Esophagus muscularis mucosa (tissue), 4 donors: ENCODE data around the gene TSPAN5.

Experiments used
- EP300 ChIP-seq: sonication (generic); formaldehyde crosslinking; IDR thresholded peaks from one replicate; pipeline ENCODE4 v1.6.1; 2017; ENCODE audit warnings: antibody characterized with exemption
- POLR2A ChIP-seq: fragments of 450-650 bp; IDR thresholded peaks from one replicate; pipeline ENCODE4 v1.6.1; 2017; ENCODE audit warnings: antibody characterized with exemption, moderate library complexity, mild to moderate bottlenecking, low read depth
- POLR2AphosphoS5 ChIP-seq, 2 donors: sonication (generic); formaldehyde crosslinking; IDR thresholded peaks; one replicate each; pipeline ENCODE4 v1.6.1; 2017; ENCODE audit warnings: antibody characterized with exemption in 2 of 2
- TF ChIP-seq, protein P1 (sequence below), 3 experiments: fragments of 200-600 bp in 2 of 3; fragments of 450-650 bp in 1 of 3; sonication (generic) in 2 of 3; IDR thresholded peaks; one replicate each; pipeline ENCODE4 v1.5.1; 2017 to 2019; ENCODE audit warnings: antibody characterized with exemption in 3 of 3, mild to moderate bottlenecking in 2 of 3, moderate library complexity in 1 of 3

- no peak for TF ChIP-seq EP300
- TF ChIP-seq, protein P1, sequence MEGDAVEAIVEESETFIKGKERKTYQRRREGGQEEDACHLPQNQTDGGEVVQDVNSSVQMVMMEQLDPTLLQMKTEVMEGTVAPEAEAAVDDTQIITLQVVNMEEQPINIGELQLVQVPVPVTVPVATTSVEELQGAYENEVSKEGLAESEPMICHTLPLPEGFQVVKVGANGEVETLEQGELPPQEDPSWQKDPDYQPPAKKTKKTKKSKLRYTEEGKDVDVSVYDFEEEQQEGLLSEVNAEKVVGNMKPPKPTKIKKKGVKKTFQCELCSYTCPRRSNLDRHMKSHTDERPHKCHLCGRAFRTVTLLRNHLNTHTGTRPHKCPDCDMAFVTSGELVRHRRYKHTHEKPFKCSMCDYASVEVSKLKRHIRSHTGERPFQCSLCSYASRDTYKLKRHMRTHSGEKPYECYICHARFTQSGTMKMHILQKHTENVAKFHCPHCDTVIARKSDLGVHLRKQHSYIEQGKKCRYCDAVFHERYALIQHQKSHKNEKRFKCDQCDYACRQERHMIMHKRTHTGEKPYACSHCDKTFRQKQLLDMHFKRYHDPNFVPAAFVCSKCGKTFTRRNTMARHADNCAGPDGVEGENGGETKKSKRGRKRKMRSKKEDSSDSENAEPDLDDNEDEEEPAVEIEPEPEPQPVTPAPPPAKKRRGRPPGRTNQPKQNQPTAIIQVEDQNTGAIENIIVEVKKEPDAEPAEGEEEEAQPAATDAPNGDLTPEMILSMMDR (IDR thresholded peaks at IDR 0.05) = no peak
- no peak for TF ChIP-seq POLR2A
- no peak for TF ChIP-seq POLR2AphosphoS5 (IDR thresholded peaks at IDR 0.05)
Measured at GRCh38 chr4:98700656-98701055, 42.2 kb upstream of the TSPAN5 start.
